ENCODE data around the gene SOWAHC.

Gene SOWAHC

GRCh38 chr2:109594246-109594885 lies 19.8 kb upstream of the SOWAHC start:
- no peak overlapping the region for H3K27ac ChIP-seq
- no peak for TF ChIP-seq CTCF (conservative IDR thresholded peaks at IDR 0.05)

GRCh38 chr2:109595644-109596043 lies 18.5 kb upstream of the SOWAHC start:
- H3K27ac ChIP-seq: no peak overlapping the region
- no peak for TF ChIP-seq CTCF (conservative IDR thresholded peaks at IDR 0.05)

GRCh38 chr2:109597283-109597682 lies 16.9 kb upstream of the SOWAHC start:
- H3K27ac ChIP-seq: no peak overlapping the region
- TF ChIP-seq CTCF (conservative IDR thresholded peaks at IDR 0.05): no peak

DNA sequence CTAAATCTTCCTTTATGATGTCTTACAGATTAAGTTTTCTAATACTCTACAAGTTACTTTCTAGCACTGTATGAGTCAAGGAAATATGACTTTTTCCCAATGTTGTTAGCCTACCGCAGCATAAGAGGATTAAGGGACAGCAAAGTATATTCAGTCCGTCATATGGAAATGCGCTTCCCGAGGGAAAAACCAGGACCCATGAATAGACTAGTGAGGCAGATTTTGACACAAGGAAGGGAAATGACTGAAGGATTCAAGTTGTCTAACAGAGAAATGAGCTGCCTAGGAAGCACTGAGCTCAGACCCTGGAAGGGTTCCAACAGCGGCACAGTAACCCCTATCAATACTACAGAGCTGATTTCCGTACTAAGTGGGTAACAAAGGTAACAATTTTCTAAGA lies 12.4 kb upstream of the SOWAHC start:
- TF ChIP-seq CTCF (conservative IDR thresholded peaks at IDR 0.05): no peak
- no peak overlapping the region for H3K27ac ChIP-seq

GRCh38 chr2:109602617-109603188 lies 11.5 kb upstream of the SOWAHC start:
- TF ChIP-seq CTCF (conservative IDR thresholded peaks at IDR 0.05): no peak
- H3K27ac ChIP-seq: no peak overlapping the region

- TF ChIP-seq CTCF (conservative IDR thresholded peaks at IDR 0.05): no peak
- no peak overlapping the region for H3K27ac ChIP-seq
Measured at GRCh38 chr2:109604597-109604996, 9.6 kb upstream of the SOWAHC start.

DNA sequence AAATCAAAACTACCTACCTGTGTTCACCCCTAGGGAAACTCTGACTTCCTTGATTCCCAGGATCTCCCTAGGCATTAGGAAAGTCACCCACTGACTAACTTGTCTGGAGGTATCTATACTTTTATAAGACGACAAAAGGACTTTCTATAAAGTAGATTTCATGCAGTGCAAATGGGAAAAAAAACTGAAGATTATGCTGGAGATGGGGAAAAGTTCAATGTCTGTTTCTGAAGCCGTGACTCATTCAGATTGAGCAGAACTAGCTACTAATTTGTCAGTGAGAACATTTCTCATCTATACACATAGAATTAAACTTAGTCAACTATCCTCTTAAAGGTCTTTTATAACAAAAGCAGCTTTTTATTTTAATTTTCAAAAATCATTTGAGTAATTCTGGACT lies 6.4 kb upstream of the SOWAHC start:
- no peak for TF ChIP-seq CTCF (conservative IDR thresholded peaks at IDR 0.05)
- no peak overlapping the region for H3K27ac ChIP-seq
